ENCODE results near the gene CACNA1C.

The CACNA1C gene

DNA sequence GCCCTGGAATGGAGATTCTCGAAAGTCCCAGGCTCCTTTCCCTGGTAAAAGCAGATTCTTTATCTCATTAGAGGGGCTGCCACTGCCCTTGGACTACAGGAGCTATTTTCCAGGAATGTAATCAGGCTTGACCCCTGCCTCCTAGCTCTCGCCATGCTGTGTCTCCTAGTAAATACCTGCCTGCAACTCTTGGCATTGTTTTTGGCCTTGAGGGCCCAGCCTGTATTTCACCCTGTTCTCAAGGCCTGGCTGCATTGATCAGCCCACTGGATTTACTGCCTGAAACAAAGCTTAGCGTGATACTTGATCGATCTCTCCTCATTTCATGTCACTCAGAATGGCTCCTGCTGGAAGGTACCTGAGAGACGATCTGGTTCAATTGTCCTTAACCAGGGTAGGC is 273.7 kb downstream of the CACNA1C start:
- DNase-seq: no peak

DNA sequence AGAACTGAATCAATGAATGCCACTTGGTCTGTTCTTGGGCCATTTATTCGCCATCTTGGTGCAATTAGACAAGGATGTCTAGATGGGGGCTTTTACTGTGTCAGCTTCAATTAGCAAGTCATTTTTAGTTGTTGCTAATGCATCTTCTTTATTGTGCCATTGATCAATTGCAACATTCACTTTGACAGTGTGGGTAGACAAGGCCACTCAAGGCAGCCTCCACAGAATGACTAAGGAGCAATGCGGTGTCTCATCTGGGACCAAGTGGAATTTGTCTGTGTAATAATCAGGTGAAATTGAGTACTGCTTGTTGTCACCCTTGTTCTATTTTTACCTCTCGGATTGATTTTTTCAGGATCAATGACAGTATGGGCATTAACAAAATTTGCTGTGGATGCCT is 275.9 kb downstream of the CACNA1C start:
- no peak for DNase-seq

DNA sequence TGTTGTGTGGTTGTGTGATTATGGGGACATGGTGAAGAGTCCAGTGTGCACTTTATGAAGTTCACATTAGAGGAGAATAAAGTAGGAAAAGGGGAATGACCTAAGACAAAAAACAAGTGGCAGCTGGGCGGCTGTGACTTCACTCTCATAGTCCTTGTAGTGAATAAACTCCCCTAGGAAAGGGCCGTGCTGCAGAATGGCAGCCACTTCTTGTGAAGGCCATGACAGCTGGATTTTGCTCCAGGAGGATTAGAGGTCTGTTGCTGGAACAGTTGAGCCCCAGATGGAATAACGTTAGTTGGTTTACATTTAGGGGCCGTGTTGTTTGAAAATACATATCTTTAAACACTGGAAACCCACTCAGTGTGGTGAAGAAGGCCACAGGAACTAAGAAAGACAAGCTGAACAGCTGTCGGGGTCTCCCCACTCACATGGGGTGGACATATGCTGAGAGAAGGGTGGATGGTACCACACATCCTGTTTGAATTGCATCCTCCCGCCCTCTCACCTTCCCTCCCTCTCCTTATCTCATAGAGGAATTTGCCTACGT is 276.9 kb downstream of the CACNA1C start:
- DNase-seq: no peak

- no peak for DNase-seq
Observed at GRCh38 chr12:2332236-2332635, 279.4 kb downstream of the CACNA1C start.

- DNase-seq: no peak
Observed at GRCh38 chr12:2332947-2333346, 280.2 kb downstream of the CACNA1C start.

- no peak for DNase-seq
Observed at GRCh38 chr12:2333491-2334195, 280.9 kb downstream of the CACNA1C start.

DNA sequence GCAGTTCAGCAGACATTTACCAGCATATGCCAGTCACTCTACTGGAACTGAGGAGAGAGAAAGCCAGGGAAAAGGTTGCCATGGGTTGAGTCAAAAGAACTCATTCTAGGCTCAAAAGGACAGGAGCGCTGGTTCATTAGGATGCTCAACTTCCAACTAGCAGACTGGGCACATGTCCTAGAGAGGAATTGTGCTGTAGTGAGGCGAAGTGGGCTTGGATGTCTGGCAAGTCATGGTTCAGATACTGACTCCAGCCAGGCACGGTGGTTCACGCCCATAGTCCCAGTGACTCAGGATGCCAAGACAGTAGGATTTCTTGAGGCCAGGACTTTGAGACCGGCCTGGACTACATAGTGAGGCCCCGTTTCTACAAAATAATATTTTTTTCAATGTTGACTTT is 281.5 kb downstream of the CACNA1C start:
- peak; percentile 46 for DNase-seq

GRCh38 chr12:2334689-2335088 is 281.9 kb downstream of the CACNA1C start:
- peak; percentile 92 for DNase-seq

DNA sequence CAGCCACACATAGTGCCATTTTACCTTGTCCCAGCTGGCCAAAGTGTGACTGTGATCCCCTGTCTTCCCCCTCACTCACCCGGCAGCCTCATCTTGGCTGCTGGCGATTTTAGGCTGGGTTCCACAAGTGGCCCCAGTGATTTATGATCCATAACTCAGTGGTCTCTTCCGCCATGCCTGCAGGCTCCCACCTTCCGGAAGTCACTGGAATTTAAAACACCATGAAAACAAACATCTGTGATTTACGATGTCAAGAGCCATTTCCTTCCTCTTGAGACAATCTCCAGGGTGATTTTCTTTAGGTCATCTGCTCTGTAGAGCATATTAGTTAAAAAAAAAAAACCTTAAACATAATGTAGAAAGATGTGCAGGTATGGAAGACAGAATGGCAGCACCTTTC is 282.3 kb downstream of the CACNA1C start:
- DNase-seq: peak; percentile 38

DNA sequence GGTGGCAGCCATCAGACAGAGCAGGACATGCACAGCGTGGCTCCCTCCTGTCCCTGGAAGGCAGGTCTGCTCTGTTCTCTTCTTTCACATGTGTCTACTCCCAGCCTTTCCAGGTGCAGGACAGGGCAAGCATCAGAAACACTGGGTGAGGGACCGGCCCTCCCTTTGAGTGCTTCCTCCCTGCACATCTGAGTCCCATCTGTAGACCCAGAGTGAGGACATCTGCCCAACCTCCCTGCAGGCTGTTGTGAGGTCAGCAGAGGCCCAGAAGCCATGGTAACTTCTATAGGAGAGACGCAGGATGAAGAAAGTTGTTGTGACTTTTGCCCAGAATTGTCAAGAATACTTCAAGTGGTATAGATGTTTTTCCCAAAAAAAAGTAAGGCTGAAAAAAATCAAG is 282.7 kb downstream of the CACNA1C start:
- DNase-seq: no peak

DNA sequence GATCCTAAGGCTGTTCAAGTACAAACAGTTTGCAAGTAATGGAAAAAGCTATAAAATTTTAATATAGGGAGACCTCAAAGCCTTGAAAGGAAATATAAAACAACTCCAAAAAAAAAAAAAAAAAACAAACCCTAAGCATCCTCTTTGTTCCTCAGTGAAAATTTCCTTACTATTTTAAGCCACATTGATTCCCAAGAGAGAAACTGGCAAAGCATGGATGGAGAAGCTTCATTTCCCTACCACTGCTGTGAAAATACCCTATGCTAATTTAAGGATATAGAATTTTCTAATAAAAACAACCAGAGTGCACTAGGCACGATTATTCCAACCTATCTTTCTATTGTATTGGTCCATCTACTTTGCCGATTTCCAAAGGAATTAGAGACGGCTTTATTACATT is 283.1 kb downstream of the CACNA1C start:
- no peak for DNase-seq

DNA sequence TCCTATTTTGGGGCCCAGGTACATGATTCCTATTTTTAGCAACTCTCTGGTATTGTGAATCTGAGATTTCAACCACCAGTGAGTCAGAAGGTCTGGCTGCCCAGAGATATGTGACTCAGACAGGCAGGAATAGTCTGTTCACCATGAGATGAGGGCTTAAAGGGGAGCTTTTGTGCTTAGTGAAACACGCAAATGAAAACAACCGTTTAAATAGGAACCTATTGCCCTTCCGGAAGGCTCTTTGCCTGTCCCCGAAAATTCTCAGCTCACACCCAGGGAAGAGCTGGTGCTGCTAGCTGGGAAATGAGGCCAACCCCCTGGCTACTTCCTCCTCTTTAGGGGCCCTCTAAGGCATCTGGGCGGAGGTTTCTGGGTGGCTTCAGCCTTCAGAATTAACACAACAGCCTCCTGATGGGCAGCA is 283.6 kb downstream of the CACNA1C start:
- DNase-seq: peak; percentile 86

- DNase-seq: no peak
Observed at GRCh38 chr12:2337031-2338010, 284.5 kb downstream of the CACNA1C start.

DNA sequence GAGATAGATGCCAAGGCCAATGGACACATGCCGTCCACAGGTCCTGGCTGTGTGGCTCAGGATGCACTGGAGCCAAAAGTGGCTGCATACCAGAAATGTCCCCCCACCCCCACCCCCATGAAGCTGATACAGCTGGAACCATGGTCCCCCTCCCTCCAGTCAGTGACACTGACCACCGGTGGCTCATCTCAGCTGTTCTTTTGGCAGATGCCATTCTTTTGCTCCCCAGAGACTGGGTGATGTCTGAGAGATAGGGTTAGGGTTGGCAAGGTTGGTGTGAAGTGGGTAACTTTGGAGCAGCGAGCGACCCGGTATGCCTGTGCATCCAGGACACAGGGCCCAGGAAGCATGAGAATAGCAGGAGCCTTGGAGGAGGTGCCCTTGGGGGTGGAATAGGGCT is 285.6 kb downstream of the CACNA1C start:
- DNase-seq: no peak

DNA sequence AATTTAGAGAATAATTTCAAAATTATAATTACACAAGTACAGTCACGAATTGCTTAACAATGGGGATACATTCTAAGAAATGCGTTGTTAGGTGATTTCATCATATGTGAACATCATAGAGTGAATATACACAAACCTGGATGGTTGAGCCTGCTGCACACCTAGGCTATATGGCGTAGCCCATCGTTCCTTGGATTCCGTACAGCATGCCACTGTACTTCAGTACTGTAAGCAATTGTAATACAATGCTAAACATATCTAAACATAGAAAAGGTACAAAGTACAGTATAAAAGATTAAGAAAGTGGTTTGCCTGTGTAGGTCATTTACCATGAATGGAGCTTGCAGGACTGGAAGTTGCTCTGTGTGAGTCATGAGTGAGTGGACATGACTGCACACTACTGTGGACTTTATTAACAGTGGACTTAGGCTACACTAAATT is 286.2 kb downstream of the CACNA1C start:
- DNase-seq: no peak

GRCh38 chr12:2341051-2341751 is 288.4 kb downstream of the CACNA1C start:
- DNase-seq: no peak

DNA sequence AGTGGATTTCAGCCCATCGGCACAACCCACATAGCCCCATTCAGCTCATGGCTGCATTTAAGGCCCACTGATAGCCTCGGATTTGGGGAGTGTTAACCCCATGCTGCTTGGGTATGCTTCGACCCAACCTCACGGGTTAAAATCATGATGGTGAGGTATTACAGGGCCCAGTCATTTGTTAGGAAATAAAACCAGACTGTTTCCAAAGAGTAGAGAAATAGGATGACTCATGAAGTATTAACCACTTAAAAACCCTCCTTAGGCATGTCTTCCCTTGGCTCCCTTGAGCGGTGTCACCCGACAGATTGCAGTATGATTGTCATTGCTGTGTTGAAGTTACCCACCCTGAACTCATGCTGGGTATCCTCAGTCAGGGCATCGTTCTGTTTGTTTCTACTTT is 289.1 kb downstream of the CACNA1C start:
- DNase-seq: peak; percentile 81

- peak; percentile 22 for DNase-seq
Observed at GRCh38 chr12:2343681-2344080, 290.9 kb downstream of the CACNA1C start.

GRCh38 chr12:2344476-2344875 is 291.7 kb downstream of the CACNA1C start:
- DNase-seq: no peak

DNA sequence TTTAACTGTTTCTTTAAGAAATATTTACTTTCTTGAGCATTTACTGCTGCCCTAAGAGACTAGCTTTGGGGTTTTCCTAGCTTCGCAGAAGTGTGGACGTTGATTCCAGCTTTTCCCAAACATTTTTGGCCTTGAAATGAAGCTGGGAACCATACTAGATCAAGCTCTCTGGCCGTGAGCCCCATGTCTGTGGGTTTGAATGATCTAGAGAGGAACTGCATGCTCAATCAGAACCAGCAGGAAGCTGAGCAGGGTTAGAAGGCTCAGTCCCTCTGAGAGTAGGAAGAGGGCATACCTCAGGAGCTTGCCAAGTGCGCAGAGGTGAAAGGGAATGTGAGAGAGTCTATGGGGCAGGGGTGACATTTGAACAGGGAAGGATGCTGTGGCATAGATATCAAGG is 292.1 kb downstream of the CACNA1C start:
- peak; percentile 38 for DNase-seq

DNA sequence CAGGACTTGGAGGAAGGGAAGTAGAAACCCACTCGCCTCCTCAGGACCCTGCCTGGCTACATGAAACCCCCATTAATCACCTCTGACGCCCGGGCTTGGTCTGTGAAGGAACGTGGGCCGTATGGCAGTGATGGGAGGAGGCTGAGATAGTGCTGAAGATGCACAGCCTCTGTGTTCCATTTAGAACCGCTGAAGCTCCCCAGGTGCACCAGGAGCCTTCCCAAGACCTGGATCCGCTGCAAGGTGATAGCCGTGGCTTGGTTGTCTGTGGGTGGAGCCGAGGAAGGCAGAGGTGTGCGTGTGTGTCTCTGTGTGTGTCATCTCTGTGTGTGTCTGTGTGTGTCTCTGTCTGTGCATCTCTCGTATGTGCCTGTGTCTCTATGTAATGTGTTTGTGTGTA is 293.1 kb downstream of the CACNA1C start:
- DNase-seq: no peak

DNA sequence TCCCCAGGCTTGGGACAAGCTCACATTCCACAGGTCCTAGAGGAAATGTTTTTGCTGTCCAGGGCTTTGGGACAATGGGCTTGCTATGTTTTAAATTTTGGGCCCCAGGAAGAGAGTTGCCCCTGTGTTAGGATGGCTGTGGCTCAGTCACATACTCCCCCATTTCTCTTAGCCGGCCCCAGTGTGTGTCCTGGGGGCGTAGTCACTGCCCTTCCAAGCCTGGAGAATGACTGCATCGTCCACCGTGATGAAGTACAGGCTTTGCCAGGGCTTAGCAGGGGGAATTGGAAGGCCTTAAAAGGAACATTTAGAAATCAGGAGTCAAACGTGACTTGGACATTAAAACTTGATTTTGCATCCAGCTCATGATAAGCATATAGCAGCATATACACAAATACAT is 293.6 kb downstream of the CACNA1C start:
- DNase-seq: no peak
